ENCODE results near the gene LAPTM4A. TPM values are rescaled to one million over a fixed set of nuclear protein-coding genes. Genes with fewer than 3 reads are reported as not detected.

The LAPTM4A gene
- polyA plus RNA-seq, 1 donor (not counting 4 experiments of a cell fraction or from before 2014, with no cell fraction given): 509 TPM

DNA sequence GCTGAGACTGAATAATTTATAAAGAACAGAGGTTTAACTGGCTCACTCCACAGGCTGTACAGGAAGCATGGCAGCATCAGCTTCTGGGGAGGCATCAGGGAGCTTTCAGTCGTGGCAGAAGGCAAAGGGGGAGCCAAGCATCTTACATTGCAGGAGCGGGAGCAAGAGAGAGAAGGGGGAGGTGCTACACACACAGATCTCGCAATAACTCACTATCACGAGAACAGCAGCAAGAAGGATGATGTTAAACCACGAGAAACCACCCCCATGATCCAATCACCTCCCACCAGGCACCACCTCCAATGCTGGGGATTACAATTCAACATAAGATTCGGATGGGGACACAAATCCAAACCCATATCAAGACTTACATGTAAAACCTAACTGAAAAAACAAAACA lies 21.2 kb downstream of the LAPTM4A start:
- TF ChIP-seq, protein P1, sequence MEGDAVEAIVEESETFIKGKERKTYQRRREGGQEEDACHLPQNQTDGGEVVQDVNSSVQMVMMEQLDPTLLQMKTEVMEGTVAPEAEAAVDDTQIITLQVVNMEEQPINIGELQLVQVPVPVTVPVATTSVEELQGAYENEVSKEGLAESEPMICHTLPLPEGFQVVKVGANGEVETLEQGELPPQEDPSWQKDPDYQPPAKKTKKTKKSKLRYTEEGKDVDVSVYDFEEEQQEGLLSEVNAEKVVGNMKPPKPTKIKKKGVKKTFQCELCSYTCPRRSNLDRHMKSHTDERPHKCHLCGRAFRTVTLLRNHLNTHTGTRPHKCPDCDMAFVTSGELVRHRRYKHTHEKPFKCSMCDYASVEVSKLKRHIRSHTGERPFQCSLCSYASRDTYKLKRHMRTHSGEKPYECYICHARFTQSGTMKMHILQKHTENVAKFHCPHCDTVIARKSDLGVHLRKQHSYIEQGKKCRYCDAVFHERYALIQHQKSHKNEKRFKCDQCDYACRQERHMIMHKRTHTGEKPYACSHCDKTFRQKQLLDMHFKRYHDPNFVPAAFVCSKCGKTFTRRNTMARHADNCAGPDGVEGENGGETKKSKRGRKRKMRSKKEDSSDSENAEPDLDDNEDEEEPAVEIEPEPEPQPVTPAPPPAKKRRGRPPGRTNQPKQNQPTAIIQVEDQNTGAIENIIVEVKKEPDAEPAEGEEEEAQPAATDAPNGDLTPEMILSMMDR (optimal IDR thresholded peaks at IDR 0.05 in 1 of 3, IDR thresholded peaks at IDR 0.05 in 1 of 3, conservative IDR thresholded peaks at IDR 0.05 in 1 of 3; ENCODE audit: extremely low read depth in 1 of 3, insufficient read depth in 2 of 3, low read length in 3 of 3): no peak
- no peak for TF ChIP-seq EZH2 (IDR thresholded peaks at IDR 0.05; ENCODE audit: low read length)
- H3K4me2 ChIP-seq (ENCODE audit: control insufficient read depth, extremely low read depth, insufficient read depth, low read depth, low read length): no peak overlapping the region
- peaks cover 12 to 26% of the 10 kb centered on the region in 2 experiments for H3K36me3 ChIP-seq (ENCODE audit: control insufficient read depth in 2 of 2, extremely low read depth in 1 of 2, insufficient read depth in 2 of 2, low read length in 2 of 2)
- dilution Hi-C loops (cut with MboI; ENCODE audit: extremely low pct_ligation_motif_present, low sequenced_read_pairs): no loop called here
- H3K9me3 ChIP-seq (ENCODE audit: control insufficient read depth, low read depth, low read length): no peaks in the 10 kb centered on the region
- no peak overlapping the region for H2AFZ ChIP-seq (ENCODE audit: control insufficient read depth, low read length)
- no peak for FAIRE-seq
- no peaks in the 10 kb centered on the region for H3K9me1 ChIP-seq (ENCODE audit: control insufficient read depth, extremely low read depth, insufficient read depth, low read length)
- no peak overlapping the region for H3K4me3 ChIP-seq (ENCODE audit: control insufficient read depth in 2 of 3, extremely low read depth in 1 of 3, insufficient read depth in 2 of 3, low read depth in 1 of 3, low read length in 3 of 3)
- H3K4me1 ChIP-seq (ENCODE audit: control insufficient read depth, extremely low read depth, insufficient read depth, low read length): no peaks in the 10 kb centered on the region
- no peak overlapping the region for H3K9ac ChIP-seq (ENCODE audit: control insufficient read depth, extremely low read depth, insufficient read depth, low read length)
- no peak for DNase-seq (ENCODE audit: low read depth, low spot score)
- no peaks in the 10 kb centered on the region for H4K20me1 ChIP-seq (ENCODE audit: control insufficient read depth, extremely low read depth, insufficient read depth, low read length)
- no peak overlapping the region for H3K27ac ChIP-seq (ENCODE audit: control insufficient read depth, insufficient read depth, low read length)
- H3K79me2 ChIP-seq (ENCODE audit: control insufficient read depth, insufficient read depth, low read length): no peaks in the 10 kb centered on the region
- no peaks in the 10 kb centered on the region for H3K27me3 ChIP-seq (ENCODE audit: control insufficient read depth, extremely low read depth, insufficient read depth, low read length)

DNA sequence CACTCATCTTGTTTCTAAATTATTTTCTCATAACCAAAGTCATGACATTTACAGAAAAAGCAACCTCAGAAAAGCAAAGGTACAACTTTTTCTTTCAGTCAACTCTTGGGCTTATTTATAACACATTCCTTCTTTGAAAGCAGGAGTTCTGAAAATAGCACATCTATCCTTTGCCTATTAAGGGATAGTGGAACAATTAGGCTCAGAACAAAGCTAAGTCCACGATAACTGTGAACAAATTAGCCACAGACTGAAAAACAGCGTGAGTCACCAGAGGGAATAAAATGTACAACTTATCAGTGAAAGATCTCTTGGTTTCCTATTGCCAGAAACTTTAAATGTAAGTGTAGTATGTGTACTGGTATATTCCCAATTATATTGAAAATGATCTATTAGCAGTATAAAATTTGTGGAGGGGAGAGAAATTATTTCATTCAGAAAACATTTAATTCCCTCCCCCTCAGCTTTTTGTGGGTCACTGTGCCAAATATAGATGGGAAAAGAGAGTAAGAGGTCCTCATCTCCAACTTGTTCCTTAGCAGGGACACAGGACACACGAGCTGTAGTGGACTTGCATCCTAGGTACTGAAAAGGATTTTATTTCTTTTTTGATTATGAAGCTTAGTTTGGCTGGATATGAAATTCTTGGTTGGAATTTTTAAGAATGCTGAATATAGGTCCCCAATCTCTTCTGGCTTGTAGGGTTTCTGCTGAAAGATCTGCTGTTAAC lies 23.6 kb downstream of the LAPTM4A start:
- Histone ChIP-seq H3K4me1 (ENCODE audit: control insufficient read depth, extremely low read depth, insufficient read depth, low read length) (no peaks in the 10 kb centered on the region), H4K20me1 (ENCODE audit: control insufficient read depth, extremely low read depth, insufficient read depth, low read length) (no peaks in the 10 kb centered on the region), H3K79me2 (ENCODE audit: control insufficient read depth, insufficient read depth, low read length) (no peaks in the 10 kb centered on the region), H3K27ac (ENCODE audit: control insufficient read depth, insufficient read depth, low read length) (no peak overlapping the region), H3K9ac (ENCODE audit: control insufficient read depth, extremely low read depth, insufficient read depth, low read length) (no peak overlapping the region), H3K4me2 (ENCODE audit: control insufficient read depth, extremely low read depth, insufficient read depth, low read depth, low read length) (no peak overlapping the region), H2AFZ (ENCODE audit: control insufficient read depth, low read length) (no peak overlapping the region), H3K4me3 (ENCODE audit: control insufficient read depth in 2 of 3, extremely low read depth in 1 of 3, insufficient read depth in 2 of 3, low read depth in 1 of 3, low read length in 3 of 3) (no peak overlapping the region), H3K36me3 (ENCODE audit: control insufficient read depth in 2 of 2, extremely low read depth in 1 of 2, insufficient read depth in 2 of 2, low read length in 2 of 2) (peaks cover 0 to 7% of the 10 kb centered on the region in 2 experiments), H3K9me3 (ENCODE audit: control insufficient read depth, low read depth, low read length) (no peaks in the 10 kb centered on the region), H3K27me3 (ENCODE audit: control insufficient read depth, extremely low read depth, insufficient read depth, low read length) (no peaks in the 10 kb centered on the region), H3K9me1 (ENCODE audit: control insufficient read depth, extremely low read depth, insufficient read depth, low read length) (no peaks in the 10 kb centered on the region)
- no peak for TF ChIP-seq EZH2 (IDR thresholded peaks at IDR 0.05; ENCODE audit: low read length)
- TF ChIP-seq, protein P1 (optimal IDR thresholded peaks at IDR 0.05 in 1 of 3, IDR thresholded peaks at IDR 0.05 in 1 of 3, conservative IDR thresholded peaks at IDR 0.05 in 1 of 3; ENCODE audit: extremely low read depth in 1 of 3, insufficient read depth in 2 of 3, low read length in 3 of 3): no peak
- dilution Hi-C loops (cut with MboI; ENCODE audit: extremely low pct_ligation_motif_present, low sequenced_read_pairs): no loop called here
- no peak for FAIRE-seq
- no peak for DNase-seq (ENCODE audit: low read depth, low spot score)

All from keratinocyte (primary cell).